Daoy (cell line): ENCODE measurements around the gene BID. TPM values are rescaled to one million over a fixed set of nuclear protein-coding genes. Genes with fewer than 3 reads are reported as not detected.

Experiments
- DNase-seq: peaks from one replicate; pipeline ENCODE4 v3.0.0-alpha.2; 2015; ENCODE audit warnings: low read depth
- total RNA-seq: library from RNA; depleted of rRNA; stranded (reverse); fragments of >200 nt; shearing (Covaris generic); gene quantifications from 2 replicates; pipeline ENCODE4 v1.2.3, GENCODE V29; 2014

Gene BID
- total RNA-seq, 1 experiment from 2014 or later, result 133 TPM

DNA sequence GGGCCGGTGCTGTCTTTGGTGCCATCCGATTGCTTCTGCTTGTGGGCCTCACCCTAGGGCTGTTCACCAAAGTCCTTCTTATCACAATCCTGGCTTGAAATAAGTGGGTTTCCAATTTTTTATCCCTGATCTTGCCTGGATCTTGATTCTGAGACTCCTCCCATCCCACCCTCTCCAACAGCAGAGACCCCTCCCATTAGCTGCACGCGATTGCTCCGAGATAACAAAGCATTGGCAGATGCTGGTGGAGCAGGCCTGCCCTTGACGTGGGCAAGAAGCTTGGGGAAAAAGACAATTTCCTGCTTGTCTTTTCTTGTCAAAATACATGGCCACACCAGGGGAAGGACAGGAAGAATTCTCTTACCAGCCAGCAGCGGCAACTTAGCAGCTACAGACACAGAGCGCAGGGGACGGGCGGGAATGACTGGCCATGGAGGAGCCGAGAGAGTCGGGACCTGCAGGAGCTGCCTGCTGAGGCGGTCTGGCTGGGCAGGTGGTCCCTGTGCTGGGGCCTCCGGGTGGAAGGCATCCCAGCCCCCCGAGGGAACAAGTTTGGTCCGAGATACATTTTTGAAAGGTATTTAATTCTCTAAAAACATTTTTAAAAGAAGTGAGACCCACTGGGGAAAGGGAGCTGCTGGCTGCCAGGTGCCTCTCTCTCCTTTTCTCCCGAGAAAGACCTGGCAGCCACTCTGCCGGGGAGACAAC is 9.7 kb upstream of the BID start:
- no peak for DNase-seq

DNA sequence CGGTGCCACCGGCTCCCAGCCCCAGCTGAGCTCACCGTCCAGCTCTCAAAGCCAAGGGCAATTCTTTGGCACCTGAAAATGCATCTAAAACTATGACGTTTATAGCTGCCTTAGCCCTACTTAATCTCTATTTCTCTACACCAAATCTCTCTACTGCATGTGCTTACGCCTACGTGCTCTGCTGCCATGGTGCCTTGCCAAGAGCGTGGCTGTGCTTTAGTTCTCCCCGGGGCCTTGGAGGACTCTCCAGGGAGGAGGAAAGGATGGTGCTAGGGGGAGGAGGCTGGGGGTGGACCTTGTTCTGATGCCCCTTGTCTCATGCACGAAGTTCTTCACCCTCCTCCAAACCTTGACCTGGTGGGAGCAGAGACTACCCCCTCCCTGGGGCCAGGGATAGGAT is 9.0 kb upstream of the BID start:
- no peak for DNase-seq

DNA sequence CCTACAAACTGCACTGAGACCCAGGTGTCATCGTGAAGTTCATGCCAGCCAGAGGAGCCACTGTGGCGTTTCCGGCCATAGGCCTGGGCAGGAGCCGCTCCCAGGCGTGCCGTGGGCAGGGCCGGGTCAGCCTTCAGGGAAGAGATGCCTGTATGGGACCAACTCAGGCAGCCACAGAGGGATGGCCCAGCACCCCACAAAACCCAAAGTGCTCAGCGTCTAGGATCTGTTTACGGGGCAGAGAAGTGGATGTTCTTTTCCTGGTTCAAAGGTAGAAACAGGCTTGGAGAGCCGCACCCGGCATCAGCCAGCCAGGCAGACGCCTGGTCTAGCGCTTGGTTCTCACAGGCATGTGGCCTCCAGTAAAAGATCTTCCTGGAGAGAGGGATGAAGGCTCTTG is 8.4 kb upstream of the BID start:
- no peak for DNase-seq

DNA sequence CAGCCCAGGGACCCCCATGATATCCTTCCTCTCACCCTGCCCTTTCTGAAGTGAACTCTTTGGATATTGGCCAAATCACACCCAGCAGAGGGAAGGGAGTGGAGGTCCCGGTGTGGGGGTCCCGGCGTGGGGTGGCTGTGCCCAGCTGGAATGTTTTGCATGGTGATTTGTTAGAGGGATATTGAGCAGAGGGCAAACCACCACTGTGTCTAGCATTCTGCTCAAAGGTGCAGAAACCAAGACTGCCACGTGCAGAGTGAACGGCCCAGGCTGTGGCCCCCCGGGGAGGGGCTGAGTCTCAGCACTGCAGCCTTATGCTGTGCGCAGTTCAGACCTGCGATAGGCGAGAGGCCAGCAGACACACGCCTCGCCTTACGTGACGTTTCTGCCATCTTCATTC is 7.9 kb upstream of the BID start:
- DNase-seq, result no peak

DNA sequence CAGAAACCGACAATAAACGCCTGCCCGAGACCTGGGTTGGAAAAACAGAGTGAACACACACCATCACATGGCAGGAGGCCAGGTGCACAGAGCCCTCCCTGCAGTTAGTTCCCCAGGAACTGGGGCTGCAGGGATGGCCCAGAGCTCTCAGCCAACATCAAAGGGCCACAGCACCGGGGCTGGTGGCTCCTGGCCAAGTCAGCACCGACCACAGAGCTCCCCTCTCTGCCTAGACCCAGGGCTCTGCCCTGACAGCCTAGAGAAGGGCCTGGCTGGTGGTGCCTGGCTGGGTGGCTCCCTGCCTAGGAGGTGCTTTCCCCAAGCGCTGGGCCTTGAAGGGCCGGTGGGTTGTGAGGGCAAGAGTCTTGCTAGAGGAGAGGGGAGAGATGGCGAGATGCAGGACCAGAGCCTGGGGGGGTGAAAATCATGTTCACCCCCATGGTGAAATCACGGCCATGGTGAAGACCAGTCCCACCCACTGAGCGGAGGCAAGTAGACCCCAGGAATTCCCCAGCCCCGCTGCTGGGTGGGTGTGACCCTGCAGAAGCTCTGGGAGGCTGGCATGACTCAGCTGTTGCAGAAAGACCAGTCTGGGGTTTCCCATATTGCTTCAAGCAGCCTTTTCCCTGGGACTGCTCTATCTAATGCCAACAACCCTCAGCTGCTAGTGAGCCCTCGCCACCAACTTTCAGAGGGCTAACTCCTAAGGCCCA is 7.2 kb upstream of the BID start:
- peak; percentile 93 for DNase-seq

DNA sequence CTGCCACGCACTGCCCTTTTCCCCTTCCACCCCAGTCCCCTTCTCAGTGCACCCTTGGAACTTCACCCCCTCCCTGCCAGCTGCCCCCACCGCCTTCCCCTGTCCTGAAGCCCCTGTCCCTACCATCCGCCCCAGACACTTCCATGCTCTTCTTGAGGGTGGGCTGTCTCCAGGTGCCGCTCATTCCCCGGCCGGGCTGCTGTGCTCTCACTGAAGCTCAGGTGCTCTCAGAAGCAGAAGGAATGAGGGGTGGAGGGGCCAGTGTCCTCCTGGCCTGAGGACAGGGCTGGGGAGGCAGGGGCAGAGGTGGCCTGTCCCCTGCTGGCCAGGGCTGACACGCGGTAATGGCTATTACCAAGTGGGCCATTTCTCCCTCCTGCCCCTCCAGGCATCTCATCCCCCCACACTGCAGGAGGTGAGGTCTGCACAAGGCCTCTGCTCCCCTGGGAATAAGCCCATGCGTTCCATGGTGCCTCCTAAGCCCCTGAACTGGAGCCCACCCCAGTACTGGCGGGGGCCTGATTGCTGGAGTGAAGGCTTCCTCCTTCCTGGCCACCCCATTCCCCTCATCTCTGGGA is 6.6 kb upstream of the BID start:
- no peak for DNase-seq

DNA sequence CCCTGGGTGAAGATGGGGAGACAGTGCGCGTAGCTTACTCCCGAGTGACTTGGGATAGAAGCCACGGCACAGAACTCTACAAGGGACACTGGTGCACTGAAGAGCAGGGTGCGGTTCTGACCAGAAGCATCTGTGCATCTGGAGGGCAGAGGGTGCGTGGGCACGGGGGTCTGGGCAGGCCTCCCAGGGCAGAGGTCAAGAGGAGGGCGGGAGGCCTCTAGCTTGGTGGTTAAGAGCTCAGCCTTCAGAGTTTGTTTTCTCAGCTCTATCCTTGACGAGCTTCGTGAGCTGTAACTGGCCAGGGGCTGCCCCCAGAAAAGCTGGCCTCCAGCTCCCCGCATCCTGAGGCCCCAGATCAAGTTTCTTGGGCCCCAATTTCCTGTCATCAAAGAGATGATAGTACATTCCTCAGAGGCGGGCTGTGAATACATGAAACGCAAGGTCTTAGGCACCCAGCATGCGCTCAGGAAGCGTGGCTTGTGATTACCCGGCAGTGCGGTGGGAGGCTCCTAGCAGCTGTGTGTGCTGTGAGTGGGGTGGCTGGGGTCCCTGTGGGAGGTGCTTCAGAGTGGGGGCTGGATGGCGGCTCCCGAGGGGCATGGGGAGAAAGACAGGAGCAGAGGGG is 6.0 kb upstream of the BID start:
- no peak for DNase-seq

DNA sequence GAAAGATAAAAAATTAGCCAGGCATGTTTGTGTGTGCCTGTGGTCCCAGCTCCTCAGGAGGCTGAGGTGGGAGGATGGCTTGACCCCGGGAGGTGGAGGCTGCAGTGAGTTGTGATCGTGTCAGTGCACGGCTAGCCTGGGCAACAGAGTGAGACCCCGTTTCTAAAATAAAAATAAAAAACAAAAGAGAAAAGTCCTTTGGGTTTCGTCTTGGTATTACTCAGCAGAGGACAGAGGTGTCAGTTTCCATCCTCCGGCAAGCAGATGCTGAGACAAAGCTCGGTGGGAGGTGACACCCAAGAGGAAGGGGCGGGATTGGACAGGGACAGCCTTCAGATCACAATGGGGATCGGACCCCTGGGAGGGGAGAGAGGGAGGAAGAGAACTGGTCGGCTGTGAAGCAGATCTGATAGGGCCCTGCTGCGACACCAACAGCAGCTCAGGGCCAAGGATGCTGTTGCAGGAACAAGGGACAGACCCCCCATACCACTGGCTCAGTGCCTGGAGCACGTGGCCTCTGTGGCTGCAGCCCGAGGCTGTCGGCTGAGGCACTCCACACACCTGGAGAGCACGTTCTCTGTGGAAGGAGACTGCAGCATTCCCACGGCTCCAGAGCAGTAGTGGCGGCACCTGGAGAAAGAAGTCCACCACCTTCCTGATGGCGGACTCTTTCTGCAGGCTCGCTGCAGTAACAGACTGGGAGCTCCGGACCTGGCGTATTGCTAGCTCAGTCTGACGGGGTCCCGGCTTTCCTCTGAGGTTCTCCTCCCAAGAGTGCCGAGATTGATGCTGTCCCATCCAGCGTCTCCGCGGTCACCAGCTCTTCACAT is 5.2 kb upstream of the BID start:
- no peak for DNase-seq

DNA sequence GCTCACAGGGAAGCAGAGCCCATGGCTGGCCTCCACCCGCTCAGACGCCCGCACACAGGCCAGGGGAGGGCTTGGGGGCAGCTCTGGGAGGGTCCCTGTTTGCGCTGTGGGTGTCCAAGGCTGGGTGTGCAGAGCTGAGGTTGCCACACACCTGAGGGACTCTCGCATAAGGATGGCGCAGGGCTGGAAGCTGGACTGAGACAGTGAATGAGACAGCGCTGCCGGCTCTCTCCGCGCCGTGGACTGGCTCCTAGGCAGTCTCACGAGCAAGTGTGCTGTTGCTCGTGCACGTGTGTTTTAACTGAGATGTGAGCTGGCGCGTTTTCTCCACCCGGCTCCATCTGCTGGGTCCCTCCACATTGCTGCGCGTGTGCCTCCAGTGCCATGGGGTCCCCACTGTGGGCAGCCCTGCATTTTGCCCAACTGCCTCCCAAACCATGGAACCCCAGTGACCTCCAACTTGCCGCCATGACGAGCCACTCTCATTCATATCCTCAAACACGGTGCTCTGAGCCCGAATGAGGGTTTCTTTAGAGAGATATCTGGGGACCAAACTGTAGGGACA is 4.2 kb upstream of the BID start:
- no peak for DNase-seq

DNA sequence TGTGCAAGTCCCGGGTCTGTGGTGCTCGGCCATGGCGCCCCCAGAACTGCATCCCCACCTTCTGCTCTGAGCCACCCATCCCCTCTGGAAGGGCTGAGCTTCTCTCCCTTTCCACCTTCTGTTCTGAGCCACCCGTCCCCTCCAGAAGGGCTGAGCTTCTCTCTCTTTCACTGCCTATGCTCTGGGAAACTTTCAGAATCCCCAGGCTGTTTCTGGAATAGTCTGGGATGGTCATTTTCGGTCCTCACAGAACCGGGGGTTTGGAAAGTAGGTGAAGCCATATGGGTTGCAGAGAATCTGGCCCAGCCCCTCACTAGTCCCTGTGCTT is 3.4 kb upstream of the BID start:
- DNase-seq, result no peak

DNA sequence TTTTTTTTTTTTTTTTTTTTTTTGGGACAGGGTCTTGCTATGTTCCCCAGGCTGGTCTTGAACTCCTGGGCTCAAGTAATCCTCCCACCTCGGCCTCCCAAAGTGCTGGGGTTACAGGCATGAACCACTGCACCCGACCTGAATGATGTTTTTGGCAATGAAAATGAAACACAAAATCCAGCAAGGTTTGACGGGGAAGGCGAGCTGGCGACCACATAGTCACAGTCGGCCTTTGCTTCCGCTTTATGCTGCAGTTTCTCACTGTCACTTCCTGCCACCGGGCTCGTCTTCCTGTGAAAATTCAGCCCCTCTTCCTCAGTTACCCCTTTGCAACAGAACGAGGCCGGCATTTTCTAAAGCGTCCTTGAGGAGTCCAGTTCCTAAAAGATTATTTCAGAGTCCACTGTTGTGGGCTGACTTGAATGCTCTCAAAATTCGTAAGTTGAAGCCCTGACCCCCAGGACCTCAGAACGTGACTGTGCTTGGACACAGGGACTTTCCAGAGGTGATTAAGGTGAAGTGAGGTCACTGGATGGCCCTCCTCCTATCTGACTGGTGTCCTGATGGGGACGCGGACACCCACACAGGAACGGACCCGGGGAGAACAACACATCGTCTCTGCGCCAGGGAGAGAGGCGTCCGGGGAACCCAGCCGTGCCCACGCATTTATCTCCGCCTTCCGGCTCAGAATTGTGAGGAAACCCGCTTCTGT is 2.9 kb upstream of the BID start:
- peak; percentile 47 for DNase-seq

DNA sequence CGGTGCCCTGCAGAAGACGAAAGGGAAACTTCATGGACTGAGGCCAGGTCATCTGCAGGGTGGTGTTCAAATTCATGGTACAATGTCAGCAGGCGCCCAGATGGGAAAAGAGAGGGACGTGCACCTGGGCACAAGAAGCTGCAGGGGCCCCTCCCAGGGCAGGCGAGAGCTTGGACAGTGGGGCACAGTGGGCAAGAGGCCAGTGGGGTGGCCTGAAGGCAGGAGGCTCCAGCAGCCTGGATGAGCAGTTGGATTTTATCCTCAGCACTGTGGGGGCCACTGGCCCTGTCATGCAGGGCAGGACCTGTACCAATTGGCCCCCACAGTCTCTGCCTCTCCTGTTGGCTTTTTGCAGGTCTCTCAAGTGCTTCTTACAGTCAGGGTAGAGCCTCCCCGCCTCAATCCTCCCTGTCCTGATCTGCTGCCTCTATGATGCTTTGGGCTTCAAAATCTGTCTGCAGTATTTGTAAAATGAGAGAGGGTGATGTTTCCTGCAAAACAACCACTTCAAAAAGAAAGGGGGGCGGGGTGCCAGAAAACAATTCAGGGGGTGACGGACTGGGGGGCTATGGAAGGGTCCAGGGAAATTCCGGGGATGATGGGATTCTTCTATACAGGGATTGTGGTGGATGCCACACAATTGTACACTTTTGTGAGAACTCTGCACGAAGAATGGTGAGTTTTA is 1.7 kb upstream of the BID start:
- no peak for DNase-seq

DNA sequence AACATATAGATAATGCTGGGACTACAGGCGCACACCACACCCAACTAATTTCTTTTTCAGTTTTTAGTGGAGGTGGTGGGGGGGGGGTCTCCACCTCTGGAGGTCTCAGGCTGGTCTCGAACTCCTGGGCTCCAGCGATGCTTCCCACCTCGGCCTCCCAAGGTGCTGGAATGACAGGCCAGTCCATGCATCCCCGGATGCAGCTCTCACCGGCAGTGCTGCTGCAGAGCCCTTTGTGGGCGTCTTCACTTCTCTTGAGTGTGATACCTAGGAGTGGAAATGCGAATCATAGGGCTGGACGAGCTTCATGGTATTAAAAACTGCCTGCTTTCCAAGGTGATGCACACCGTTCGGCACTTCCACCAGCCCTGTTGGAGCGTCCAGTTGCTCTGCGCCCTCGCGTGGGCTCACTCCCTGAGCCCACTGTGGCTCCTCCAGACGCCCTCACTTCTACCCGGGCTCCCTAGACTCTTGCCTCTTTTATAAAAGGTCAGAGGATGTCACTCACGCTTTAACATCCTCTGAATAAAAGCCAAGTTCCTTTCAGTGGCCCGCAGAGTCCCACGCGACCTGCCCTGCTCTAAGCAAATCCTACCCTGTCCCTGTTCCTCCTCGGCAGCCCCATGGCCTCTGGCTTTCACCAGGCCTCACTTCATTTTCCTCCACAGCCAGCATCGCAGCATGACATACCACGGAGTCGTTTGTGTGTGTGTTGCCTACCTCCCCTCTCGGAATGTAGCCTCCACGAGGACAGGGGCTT is 837 bp upstream of the BID start:
- no peak for DNase-seq

DNA sequence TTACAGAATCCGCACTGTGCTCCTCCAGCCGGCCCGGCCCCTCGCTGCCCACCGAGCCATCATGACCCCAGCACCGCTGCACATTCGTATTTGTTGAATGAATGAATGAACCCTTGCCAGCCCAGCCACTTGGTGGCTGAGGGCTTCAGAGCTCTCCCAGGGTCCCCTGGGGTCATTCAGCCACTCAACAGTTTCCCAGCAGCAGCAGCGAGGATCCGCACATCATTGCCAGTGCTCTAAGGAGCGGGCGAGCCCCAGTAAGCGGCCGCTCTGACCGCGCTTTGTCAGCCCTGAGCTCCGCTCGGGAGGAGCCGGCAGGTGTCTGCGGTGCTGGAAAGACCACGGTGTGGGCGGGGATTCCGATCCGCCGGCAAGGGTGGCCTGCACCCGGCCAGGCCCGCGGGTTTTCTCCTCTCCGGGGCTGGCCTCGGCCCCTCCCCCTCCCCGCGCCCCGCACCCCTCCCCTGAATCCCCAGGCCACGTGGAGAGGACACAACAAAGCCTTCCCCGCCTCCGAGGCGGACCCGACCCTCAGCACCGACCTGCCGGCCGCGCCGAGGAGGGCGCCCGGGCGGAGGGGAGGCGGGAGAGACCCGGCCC is 563 bp downstream of the BID start:
- DNase-seq, result peak; percentile 66

DNA sequence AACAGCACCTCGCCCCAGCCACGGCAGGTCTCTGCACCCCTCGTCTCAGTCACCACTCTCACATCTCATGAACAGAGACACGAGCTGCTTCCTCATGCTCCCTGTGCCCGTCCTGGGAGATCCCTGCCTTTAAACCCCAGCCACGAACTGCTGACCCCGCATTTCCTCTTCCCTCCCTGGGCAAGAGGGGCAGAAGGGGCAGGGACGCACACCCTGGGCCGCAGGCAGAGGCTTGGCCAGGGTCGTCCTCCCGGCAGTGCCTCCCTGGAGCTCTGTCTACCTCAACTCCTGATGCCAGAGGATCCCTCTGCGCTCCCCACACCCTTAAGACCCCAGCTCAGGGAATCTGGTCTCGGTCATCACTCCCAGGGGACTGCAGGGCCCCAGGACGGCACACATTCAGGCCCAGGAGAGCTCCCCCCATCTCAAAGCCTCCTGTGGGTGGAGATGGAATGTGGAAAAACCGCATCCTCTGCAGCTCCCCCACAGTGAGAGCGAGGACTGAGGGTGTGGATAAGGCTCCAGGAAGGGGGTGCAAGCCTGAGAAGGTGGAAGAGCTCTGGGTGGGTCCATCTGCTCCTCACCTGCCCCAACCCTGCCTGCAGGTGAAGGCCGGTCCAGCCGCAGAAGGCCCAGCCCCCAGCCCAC is 1.2 kb downstream of the BID start:
- peak; percentile 77 for DNase-seq

DNA sequence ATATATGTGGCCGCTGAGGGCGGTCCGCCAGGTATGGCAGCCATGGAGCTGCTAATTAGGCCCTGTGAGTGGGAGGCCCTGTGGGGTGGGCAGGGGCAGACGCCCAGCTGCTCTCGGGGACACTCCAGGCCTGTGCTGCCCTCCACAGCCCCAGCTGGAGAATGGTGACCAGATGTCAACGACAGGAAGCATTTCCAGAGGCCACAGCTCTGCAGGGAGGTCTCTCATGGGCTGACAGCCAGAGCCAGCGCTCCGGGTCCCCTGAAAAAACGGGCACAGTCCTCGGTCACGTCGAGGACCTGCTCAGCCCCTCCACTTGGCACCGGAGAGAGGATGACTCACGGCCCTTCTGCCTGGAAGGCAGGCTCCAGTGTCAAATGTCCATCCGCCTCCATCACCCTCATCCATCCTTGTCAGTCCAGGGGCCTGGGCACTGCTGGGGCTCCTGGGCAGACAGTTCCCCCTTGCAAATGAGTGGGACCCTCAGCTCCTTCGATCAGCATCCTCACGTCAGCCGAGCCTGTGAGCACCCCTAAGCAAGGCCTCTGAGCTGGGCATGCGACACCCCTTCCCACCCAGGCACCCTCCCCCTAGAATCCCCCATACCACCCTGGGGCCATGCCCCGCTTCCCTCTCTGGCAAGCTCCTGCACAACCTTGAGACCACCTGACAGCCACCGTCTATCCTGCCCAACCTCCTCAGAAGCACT is 1.9 kb downstream of the BID start:
- peak; percentile 82 for DNase-seq

DNA sequence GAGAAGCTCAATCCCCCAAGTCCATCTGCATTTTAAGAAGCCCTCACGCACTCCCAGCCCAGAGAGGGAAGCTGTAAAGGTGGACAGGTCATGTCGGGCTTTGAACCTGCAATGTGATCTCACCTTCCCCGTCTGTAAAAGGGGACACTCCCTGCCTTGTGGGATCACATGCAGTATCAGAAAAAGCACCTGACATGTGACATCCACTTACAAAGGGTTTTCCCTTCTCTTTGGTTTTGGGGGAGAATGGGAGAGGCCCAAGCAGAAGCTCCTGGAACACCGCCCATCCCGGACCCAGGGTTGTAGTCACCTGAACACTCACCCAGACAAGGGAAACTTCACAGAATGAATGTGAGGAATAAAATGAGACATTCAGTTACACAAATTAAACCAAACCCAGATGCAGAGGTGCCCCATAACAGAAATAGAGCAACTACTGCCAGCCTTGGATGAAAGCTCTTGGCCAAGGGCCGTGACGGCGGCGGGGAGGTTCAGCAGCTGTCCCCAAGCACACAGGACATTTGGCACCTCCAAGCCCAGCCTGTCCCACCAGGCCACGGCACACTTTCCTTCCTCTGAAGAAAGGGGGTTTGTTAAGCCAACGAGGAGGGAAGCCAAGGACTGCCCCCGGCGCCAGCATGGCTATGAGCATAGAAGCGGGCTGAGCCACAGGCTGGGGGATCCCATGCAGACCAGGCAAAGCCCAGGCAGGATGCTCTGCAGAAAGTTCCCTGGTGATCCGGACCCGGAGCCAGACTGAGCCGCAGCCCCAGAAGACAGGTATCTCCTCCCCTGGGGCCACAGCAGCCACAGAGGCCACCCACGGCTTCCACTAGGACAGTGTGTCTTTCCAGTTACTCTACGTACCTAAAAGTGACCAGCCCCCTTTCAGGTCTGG is 3.8 kb downstream of the BID start:
- no peak for DNase-seq
